ENCODE data around the gene TMEM108. TPM values are rescaled to one million over a fixed set of nuclear protein-coding genes. Genes with fewer than 3 reads are reported as not detected.

TMEM108 gene
- total RNA-seq, 6 experiments from 2014 or later: not detected

DNA sequence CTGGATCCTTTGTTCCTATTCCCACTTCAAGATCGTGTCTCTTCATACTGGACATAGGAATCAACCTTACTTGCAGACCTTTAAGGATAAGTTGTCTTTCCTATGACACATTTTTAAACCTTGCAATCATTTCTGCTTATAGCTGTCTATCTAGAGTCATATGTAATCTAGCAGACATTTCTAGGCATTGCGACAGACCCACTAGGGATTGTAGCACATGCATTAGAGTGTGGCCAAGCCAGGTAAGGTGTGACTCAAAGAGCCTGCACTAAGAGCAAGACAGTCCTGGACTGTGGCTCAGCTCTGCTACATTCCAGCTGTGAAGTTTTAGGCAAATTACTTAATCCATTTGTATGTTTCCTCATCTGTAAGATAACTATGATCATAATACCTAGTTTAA, 322.8 kb downstream of the TMEM108 start:
- TF ChIP-seq, protein P1, sequence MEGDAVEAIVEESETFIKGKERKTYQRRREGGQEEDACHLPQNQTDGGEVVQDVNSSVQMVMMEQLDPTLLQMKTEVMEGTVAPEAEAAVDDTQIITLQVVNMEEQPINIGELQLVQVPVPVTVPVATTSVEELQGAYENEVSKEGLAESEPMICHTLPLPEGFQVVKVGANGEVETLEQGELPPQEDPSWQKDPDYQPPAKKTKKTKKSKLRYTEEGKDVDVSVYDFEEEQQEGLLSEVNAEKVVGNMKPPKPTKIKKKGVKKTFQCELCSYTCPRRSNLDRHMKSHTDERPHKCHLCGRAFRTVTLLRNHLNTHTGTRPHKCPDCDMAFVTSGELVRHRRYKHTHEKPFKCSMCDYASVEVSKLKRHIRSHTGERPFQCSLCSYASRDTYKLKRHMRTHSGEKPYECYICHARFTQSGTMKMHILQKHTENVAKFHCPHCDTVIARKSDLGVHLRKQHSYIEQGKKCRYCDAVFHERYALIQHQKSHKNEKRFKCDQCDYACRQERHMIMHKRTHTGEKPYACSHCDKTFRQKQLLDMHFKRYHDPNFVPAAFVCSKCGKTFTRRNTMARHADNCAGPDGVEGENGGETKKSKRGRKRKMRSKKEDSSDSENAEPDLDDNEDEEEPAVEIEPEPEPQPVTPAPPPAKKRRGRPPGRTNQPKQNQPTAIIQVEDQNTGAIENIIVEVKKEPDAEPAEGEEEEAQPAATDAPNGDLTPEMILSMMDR (IDR thresholded peaks at IDR 0.05): no peak
- no peaks in the 10 kb centered on the region for H3K36me3 Mint-ChIP-seq (ENCODE audit: low read depth)
- H3K9me3 Mint-ChIP-seq: peaks cover 7% of the 10 kb centered on the region; the same call in 1 of the 2 replicates
- no peaks in the 10 kb centered on the region for H3K4me1 Mint-ChIP-seq (ENCODE audit: low read depth)
- H3K4me3 Mint-ChIP-seq: no peak overlapping the region
- no peak overlapping the region for H3K27ac Mint-ChIP-seq
- DNase-seq: no peak
- peaks cover 3% of the 10 kb centered on the region for H3K27me3 Mint-ChIP-seq (ENCODE audit: insufficient read depth)

DNA sequence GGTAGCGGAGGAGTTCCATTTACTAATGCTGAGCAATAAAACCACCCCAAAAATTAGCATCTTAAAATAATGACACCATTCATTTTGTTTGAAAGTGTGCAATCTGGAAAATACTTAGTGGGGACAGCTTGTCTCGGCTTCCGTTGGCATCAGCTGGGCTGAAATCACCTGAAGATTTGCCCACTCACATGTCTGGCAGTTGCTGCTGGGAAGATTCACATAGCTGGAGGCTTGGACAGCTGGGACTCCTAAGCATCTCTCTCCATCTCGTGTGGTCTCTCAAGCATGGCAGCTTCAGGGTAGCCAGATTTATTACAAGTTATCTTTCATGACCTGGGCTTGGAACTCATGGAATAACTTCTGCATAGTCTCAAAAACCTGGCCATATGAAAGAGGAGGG, 323.2 kb downstream of the TMEM108 start:
- no peaks in the 10 kb centered on the region for H3K4me1 Mint-ChIP-seq (ENCODE audit: low read depth)
- no peak overlapping the region for H3K4me3 Mint-ChIP-seq
- TF ChIP-seq, protein P1 (IDR thresholded peaks at IDR 0.05): no peak
- H3K36me3 Mint-ChIP-seq (ENCODE audit: low read depth): no peaks in the 10 kb centered on the region
- peaks cover 3% of the 10 kb centered on the region for H3K27me3 Mint-ChIP-seq (ENCODE audit: insufficient read depth)
- no peak overlapping the region for H3K27ac Mint-ChIP-seq
- DNase-seq: no peak
- peaks cover 2% of the 10 kb centered on the region; the same call in 1 of the 2 replicates for H3K9me3 Mint-ChIP-seq

DNA sequence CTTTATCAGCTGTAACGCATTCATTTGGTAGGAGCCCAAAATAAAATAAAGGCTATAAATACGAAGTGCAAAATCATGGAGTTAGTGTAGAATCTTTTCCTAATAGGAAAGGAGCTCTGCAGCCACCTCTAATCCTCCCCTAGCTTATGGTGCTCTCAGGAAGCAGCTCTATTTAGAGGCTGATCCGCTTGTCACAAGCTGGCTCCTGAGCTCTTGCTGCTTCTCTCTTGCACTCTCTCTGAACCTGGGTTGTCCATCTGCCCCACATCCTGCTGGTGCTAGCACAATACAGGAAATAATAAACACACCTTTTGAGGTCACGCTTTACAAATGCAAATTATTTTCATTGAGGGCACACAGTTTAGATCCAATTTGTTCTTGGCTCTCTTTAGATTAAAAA, 324.3 kb downstream of the TMEM108 start:
- no peak overlapping the region for H3K4me3 Mint-ChIP-seq
- H3K36me3 Mint-ChIP-seq (ENCODE audit: low read depth): no peaks in the 10 kb centered on the region
- H3K27ac Mint-ChIP-seq: no peak overlapping the region
- TF ChIP-seq, protein P1 (IDR thresholded peaks at IDR 0.05): no peak
- peaks cover 3% of the 10 kb centered on the region for H3K27me3 Mint-ChIP-seq (ENCODE audit: insufficient read depth)
- DNase-seq: no peak
- H3K9me3 Mint-ChIP-seq: no peaks in the 10 kb centered on the region
- H3K4me1 Mint-ChIP-seq (ENCODE audit: low read depth): no peaks in the 10 kb centered on the region

DNA sequence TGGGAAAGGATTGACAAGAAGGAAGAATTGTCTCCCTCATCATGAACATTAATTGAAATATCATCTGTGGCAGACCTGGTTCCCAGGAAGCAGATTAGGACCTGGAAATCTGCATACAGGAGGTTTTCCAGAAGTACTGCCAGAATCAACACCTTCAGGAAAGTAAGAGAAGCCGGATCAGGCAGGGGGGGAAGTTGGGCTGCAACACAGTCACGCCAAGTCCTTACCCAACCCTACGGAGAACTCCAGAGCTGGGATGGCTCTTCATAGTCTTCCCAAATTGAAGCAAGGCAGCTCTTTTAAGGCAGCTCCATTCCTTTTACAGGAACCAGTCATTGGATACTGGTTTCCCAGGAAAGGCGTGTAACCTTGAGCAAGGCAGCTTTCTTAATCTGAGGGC, 326.5 kb downstream of the TMEM108 start:
- H3K36me3 Mint-ChIP-seq (ENCODE audit: low read depth): no peaks in the 10 kb centered on the region
- DNase-seq: no peak

DNA sequence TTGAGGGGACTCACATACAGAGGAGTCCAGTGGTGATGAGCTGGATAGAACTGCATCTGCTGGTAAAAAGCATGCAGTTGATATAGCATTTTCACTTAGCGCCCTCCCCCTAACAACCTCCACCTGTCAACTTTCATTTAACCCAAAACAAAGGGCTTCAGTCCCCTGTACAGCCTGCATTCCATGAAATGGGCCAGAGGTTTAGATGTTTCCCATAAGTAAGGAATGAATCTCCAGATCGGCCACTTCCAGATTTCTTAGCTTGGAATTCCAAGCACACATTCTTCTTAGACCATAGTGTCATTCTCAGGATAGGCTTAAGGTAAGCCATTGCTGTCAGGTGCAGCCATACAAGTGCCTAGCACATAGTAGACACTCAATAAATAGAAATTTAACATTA, 328.7 kb downstream of the TMEM108 start:
- H3K4me3 Mint-ChIP-seq: no peak overlapping the region
- no peaks in the 10 kb centered on the region for H3K9me3 Mint-ChIP-seq
- DNase-seq: no peak
- peaks cover 5% of the 10 kb centered on the region for H3K27me3 Mint-ChIP-seq (ENCODE audit: insufficient read depth)
- H3K36me3 Mint-ChIP-seq (ENCODE audit: low read depth): no peaks in the 10 kb centered on the region
- no peaks in the 10 kb centered on the region for H3K4me1 Mint-ChIP-seq (ENCODE audit: low read depth)
- H3K27ac Mint-ChIP-seq: no peak overlapping the region
- TF ChIP-seq, protein P1 (IDR thresholded peaks at IDR 0.05): no peak

More for the DNA sequence above, 326.5 kb downstream of the TMEM108 start:
- Mint-ChIP-seq H3K4me1 (ENCODE audit: low read depth) (no peaks in the 10 kb centered on the region), H3K4me3 (no peak overlapping the region), H3K9me3 (no peaks in the 10 kb centered on the region), H3K27ac (no peak overlapping the region), H3K27me3 (ENCODE audit: insufficient read depth) (peaks cover 5% of the 10 kb centered on the region)
- TF ChIP-seq, protein P1 (IDR thresholded peaks at IDR 0.05): no peak

DNA sequence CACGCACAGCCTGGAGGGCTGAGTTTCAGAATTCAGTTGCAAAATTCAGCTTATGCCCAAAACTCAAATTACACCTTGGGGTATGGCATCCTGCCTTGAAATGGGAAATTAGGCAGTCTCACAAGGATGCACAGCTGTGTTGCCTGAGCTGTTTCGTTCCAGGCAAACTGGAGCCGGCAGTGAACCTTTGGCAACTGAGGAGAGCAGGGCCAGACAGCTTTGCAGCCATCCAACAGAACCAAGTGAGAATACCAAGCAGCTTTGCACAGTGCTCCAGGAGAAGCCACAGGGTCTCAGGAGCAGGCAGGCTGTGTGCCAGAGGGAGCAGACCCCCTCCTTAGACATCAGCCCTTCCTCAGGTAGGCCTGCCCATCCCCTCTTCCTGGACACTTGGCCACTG, 329.2 kb downstream of the TMEM108 start:
- DNase-seq: no peak
- no peaks in the 10 kb centered on the region for H3K9me3 Mint-ChIP-seq
- H3K36me3 Mint-ChIP-seq (ENCODE audit: low read depth): no peaks in the 10 kb centered on the region
- no peak overlapping the region for H3K4me3 Mint-ChIP-seq
- H3K4me1 Mint-ChIP-seq (ENCODE audit: low read depth): no peaks in the 10 kb centered on the region
- TF ChIP-seq, protein P1 (IDR thresholded peaks at IDR 0.05): no peak
- H3K27me3 Mint-ChIP-seq (ENCODE audit: insufficient read depth): peaks cover 5% of the 10 kb centered on the region
- no peak overlapping the region for H3K27ac Mint-ChIP-seq

Measured in HFFc6 (cell line).